Psoas muscle (tissue), 8 donors: ENCODE measurements around the gene MAP3K4. TPM values are rescaled to one million over a fixed set of nuclear protein-coding genes. Genes with fewer than 3 reads are reported as not detected.

Source experiments
- ATAC-seq, 4 donors: fragments of 200-7000 bp; cut with Tn5 transposase; one replicate each; pipeline ENCODE4 v1.9.1; 2020; ENCODE audit warnings: moderate library complexity in 3 of 4, mild to moderate bottlenecking in 2 of 4
- DNase-seq, 2 donors: peaks; one replicate each; pipeline ENCODE4 v3.0.0-alpha.2; 2020
- H3K27ac ChIP-seq: fragments of 200-600 bp; one replicate; pipeline ENCODE4 v1.8.0; 2022
- H3K27me3 ChIP-seq, 3 donors: fragments of 200-600 bp in 1 of 3; one replicate each; pipeline versions ENCODE4 v1.6.1 to v1.8.0; 2013 to 2022; ENCODE audit warnings: low read length in 2 of 3, mild to moderate bottlenecking in 2 of 3, moderate library complexity in 1 of 3; ENCODE audit not compliant: insufficient read depth in 3 of 3
- H3K36me3 ChIP-seq, 2 donors: fragments of 200-600 bp in 1 of 2; one replicate each; pipeline versions ENCODE4 v1.6.1 to v1.8.0; 2013 to 2022; ENCODE audit warnings: low read depth in 1 of 2, mild to moderate bottlenecking in 1 of 2, moderate library complexity in 1 of 2; ENCODE audit not compliant: insufficient read depth in 1 of 2
- H3K4me1 ChIP-seq: fragments of 200-600 bp; one replicate; pipeline ENCODE4 v1.8.0; 2022
- H3K4me3 ChIP-seq: fragments of 200-600 bp; one replicate; pipeline ENCODE4 v1.8.0; 2022; ENCODE audit warnings: mild to moderate bottlenecking
- H3K9me3 ChIP-seq: fragments of 200-600 bp; one replicate; pipeline ENCODE4 v1.8.0; 2022
- CTCF ChIP-seq: fragments of 200-600 bp; IDR thresholded peaks from one replicate; pipeline ENCODE4 v1.8.0; 2022; ENCODE audit warnings: antibody characterized with exemption
- WGBS, 3 donors: extraction: QIAGEN DNeasy Blood & Tissue Kit; methylation state at CpG; one replicate each; pipeline versions ENCODE4 v1.1.6 to v1.1.7; 2013; 5-methylcytosine and 5-hydroxymethylcytosine counted together
- intact Hi-C, 2 donors: fragments of 100-400 bp; cut with DNase I; formaldehyde crosslinking; loops; one replicate each; pipeline versions ENCODE4 v1.11.0 to v1.14.2; 2022
- polyA plus RNA-seq, 3 donors: library from polyadenylated mRNA; stranded (reverse); fragments of 200-250 nt; gene quantifications; one replicate each; pipeline ENCODE4 v1.2.3, GENCODE V29; 2013
- total RNA-seq, 4 donors: library from RNA; stranded (reverse); fragmentation: NEBNext Ultra II Directional in 2 of 4; extraction: Animal tissue kit (Norgen Biotek cat#: 25700) in 2 of 4; gene quantifications; one replicate each; pipeline versions ENCODE4 v1.2.1 to v1.2.4, GENCODE V29; 2021 to 2023
- donor health status: healthy with polysubstance abuse.
- donor health status: DM: no; HTN: no; CAD: no; lungs with moderate emphysema.
- donor health status: Bipolar disorder and iron deficiency.
- donor health status: healthy.
- donor health status: DM: yes; HTN: yes; CAD: no.
- donor health status: DM: no; HTN: no; CAD: no.
- donor health status: DM: no; HTN: no; CAD: no.
- donor health status: DM: yes; HTN: yes; CAD: no.

The MAP3K4 gene
- total and polyA plus RNA-seq, 7 donors = 13.5 to 45.8 (median 19.4) TPM

- intact Hi-C loops = loop anchor here in 1 of 2 donors (10.0 kb wide), 1 partner anchor 160 kb away; no protein-coding TSS in a partner anchor
- H3K27ac ChIP-seq = no peak overlapping the region
- no peaks in the 10 kb centered on the region for H3K27me3 ChIP-seq
- WGBS, 3 donors = 81 to 87% (median 82%) methylated on average over 5 of the region's 5 CpGs
- peaks cover 5 to 96% of the 10 kb centered on the region in 2 donors for H3K36me3 ChIP-seq
- ATAC-seq (no peak), DNase-seq (no peak)
- no peak overlapping the region for H3K4me3 ChIP-seq
- no peaks in the 10 kb centered on the region for H3K4me1 ChIP-seq
- no peaks in the 10 kb centered on the region for H3K9me3 ChIP-seq
- TF ChIP-seq CTCF = no peak
Measured at GRCh38 chr6:161094955-161095354, 103.4 kb downstream of the MAP3K4 start.

DNA sequence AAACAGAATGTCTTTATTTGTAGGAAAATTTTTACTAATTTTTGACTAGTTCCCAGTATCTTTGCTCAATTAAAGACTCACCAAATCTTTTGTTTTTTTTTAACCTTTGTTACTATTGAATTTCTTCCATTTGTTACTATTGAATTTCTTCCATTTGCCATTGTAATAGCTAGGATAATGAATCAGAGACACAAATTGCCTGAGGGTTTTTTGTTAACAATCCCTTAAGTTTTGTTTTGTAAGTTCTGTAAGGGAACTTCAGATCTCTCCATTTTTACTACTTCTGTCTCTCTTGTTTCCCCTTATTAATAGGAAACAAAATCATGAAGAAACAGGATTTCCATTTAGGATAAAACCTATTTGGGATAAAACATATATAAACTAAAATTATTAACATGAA, 104.3 kb downstream of the MAP3K4 start:
- ATAC-seq (no peak), DNase-seq (no peak)
- TF ChIP-seq CTCF = no peak
- H3K27me3 ChIP-seq = no peaks in the 10 kb centered on the region
- H3K36me3 ChIP-seq = peaks cover 5 to 93% of the 10 kb centered on the region in 2 donors
- H3K4me1 ChIP-seq = no peaks in the 10 kb centered on the region
- H3K4me3 ChIP-seq = no peak overlapping the region
- H3K27ac ChIP-seq = no peak overlapping the region
- intact Hi-C loops = loop anchor here in 1 of 2 donors (10.0 kb wide), 1 partner anchor 161 kb away; no protein-coding TSS in a partner anchor
- no peaks in the 10 kb centered on the region for H3K9me3 ChIP-seq

- no peak for ATAC-seq
- WGBS, 3 donors = 82 to 86% (median 84%) methylated on average over 8 of the region's 8 CpGs
- intact Hi-C loops = loop anchor here in 1 of 2 donors (10.0 kb wide), 1 partner anchor 275 kb away; no protein-coding TSS in a partner anchor
Measured at GRCh38 chr6:161100072-161100471, 108.5 kb downstream of the MAP3K4 start.

DNA sequence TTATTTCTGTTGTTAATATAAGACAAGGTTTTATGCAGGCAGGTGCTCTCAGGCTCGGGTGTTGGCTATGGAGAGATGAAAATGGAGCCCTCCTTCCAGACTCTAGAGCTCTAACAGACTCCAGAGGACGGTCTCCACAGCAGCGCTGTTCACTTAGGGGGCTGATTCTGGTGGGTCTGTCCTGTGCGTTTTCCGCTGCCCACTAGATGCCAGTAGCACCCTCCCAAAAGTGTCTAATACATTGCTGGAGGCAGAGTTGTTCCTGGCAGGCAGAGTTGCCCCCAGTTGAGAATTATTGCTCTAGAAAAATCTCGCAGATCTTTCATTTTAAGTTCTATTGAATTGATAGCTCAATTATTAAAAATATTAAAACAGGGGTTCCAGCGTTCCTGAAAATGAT, 109.9 kb downstream of the MAP3K4 start:
- no peak overlapping the region for H3K4me3 ChIP-seq
- no peak for ATAC-seq
- 83 to 88% (median 83%) methylated on average over 7 of the region's 7 CpGs for WGBS, 3 donors
- H3K27ac ChIP-seq = no peak overlapping the region
- intact Hi-C loops = loop anchor here in 1 of 2 donors (10.0 kb wide), 1 partner anchor 273 kb away; no protein-coding TSS in a partner anchor
- H3K36me3 ChIP-seq = peaks cover 0 to 91% of the 10 kb centered on the region in 2 donors
- no peak for TF ChIP-seq CTCF
- DNase-seq = no peak
- no peaks in the 10 kb centered on the region for H3K4me1 ChIP-seq
- H3K27me3 ChIP-seq = no peaks in the 10 kb centered on the region
- H3K9me3 ChIP-seq = no peaks in the 10 kb centered on the region

More at GRCh38 chr6:161100072-161100471, 108.5 kb downstream of the MAP3K4 start:
- Histone ChIP-seq H3K4me1 (no peaks in the 10 kb centered on the region), H3K27me3 (no peaks in the 10 kb centered on the region), H3K27ac (no peak overlapping the region), H3K36me3 (peaks cover 0 to 91% of the 10 kb centered on the region in 2 donors), H3K9me3 (no peaks in the 10 kb centered on the region), H3K4me3 (no peak overlapping the region)
- no peak for TF ChIP-seq CTCF
- no peak for DNase-seq

- H3K9me3 ChIP-seq = no peaks in the 10 kb centered on the region
- DNase-seq (no peak), ATAC-seq (no peak)
- WGBS, 3 donors = 94 to 98% (median 98%) methylated on average over 4 of the region's 4 CpGs
- peaks cover 8 to 91% of the 10 kb centered on the region in 2 donors for H3K36me3 ChIP-seq
- intact Hi-C loops = loop anchor here in 1 of 2 donors (10.0 kb wide), 1 partner anchor 271 kb away; no protein-coding TSS in a partner anchor
- no peak overlapping the region for H3K4me3 ChIP-seq
- H3K27ac ChIP-seq = no peak overlapping the region
- no peaks in the 10 kb centered on the region for H3K4me1 ChIP-seq
- H3K27me3 ChIP-seq = no peaks in the 10 kb centered on the region
- no peak for TF ChIP-seq CTCF
Measured at GRCh38 chr6:161103475-161103874, 111.9 kb downstream of the MAP3K4 start.
